Progenitor cell of endocrine pancreas (in vitro differentiated cells): ENCODE data around the gene WDR7. TPM values are rescaled to one million over a fixed set of nuclear protein-coding genes. Genes with fewer than 3 reads are reported as not detected.

ENCODE experiments used
- DNase-seq: peaks from one replicate; pipeline ENCODE4 v3.0.0; 2021; ENCODE audit warnings: low spot score; ENCODE audit not compliant: unreplicated experiment
- H3K27ac Mint-ChIP-seq: 2 replicates; pipeline ENCODE4 v1.8.0; 2021; ENCODE audit warnings: mild to moderate bottlenecking, moderate library complexity, mixed read lengths
- H3K27me3 Mint-ChIP-seq: 2 replicates; pipeline ENCODE4 v1.8.0; 2021; ENCODE audit warnings: mixed read lengths
- H3K36me3 Mint-ChIP-seq: 2 replicates; pipeline ENCODE4 v1.8.0; 2022; ENCODE audit warnings: mixed read lengths; ENCODE audit not compliant: insufficient read depth
- H3K4me1 Mint-ChIP-seq: 2 replicates; pipeline ENCODE4 v1.8.0; 2021; ENCODE audit warnings: low read depth, mixed read lengths
- H3K4me3 Mint-ChIP-seq: 2 replicates; pipeline ENCODE4 v1.8.0; 2021; ENCODE audit warnings: low read depth, mild to moderate bottlenecking, moderate library complexity, mixed read lengths
- H3K9me3 Mint-ChIP-seq: 2 replicates; pipeline ENCODE4 v1.8.0; 2021; ENCODE audit warnings: low read depth, mixed read lengths
- CTCF ChIP-seq: fragments of 200-600 bp; sonication (generic); IDR thresholded peaks from one replicate; pipeline ENCODE4 v1.5.0; 2021; ENCODE audit warnings: antibody characterized with exemption, mild to moderate bottlenecking; ENCODE audit not compliant: unreplicated experiment
- total RNA-seq: library from RNA; stranded (reverse); gene quantifications from 2 replicates; pipeline ENCODE4 v1.2.1, GENCODE V29; 2021

The WDR7 gene
- total RNA-seq, 1 donor from 2014 or later, result 23.2 TPM

- no peak for DNase-seq
- no peaks in the 10 kb centered on the region for H3K9me3 Mint-ChIP-seq
- no peak overlapping the region for H3K27ac Mint-ChIP-seq
- H3K4me1 Mint-ChIP-seq, result peaks cover 15% of the 10 kb centered on the region
- no peaks in the 10 kb centered on the region for H3K27me3 Mint-ChIP-seq
- no peaks in the 10 kb centered on the region for H3K36me3 Mint-ChIP-seq
- H3K4me3 Mint-ChIP-seq, result no peak overlapping the region
- no peak for TF ChIP-seq CTCF
Observed at GRCh38 chr18:57077786-57078552, 426.8 kb downstream of the WDR7 start.

DNA sequence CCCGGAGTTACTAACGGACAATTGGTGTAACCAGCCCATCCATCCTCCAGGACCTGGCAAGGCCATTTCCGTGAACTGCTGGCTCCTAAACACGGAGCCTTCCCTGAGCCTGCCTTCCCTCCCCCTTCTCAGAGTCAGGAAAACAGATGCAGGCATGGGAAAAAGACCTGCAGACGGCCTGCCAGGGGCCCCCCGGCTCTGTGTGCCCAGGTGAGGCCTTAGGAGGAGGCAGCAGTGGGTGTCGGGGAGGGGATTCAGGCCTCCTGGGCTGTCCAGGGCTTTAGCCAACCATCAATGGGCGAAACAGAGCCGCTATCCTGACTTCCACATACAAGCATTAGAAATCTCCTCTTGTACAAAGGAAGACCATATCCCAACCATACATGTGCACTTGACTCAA is 427.5 kb downstream of the WDR7 start:
- Mint-ChIP-seq H3K27ac (peak overlapping the region; percentile 85), H3K36me3 (no peaks in the 10 kb centered on the region), H3K4me1 (peaks cover 15% of the 10 kb centered on the region), H3K4me3 (no peak overlapping the region), H3K27me3 (no peaks in the 10 kb centered on the region), H3K9me3 (no peaks in the 10 kb centered on the region)
- TF ChIP-seq CTCF, result no peak
- no peak for DNase-seq

DNA sequence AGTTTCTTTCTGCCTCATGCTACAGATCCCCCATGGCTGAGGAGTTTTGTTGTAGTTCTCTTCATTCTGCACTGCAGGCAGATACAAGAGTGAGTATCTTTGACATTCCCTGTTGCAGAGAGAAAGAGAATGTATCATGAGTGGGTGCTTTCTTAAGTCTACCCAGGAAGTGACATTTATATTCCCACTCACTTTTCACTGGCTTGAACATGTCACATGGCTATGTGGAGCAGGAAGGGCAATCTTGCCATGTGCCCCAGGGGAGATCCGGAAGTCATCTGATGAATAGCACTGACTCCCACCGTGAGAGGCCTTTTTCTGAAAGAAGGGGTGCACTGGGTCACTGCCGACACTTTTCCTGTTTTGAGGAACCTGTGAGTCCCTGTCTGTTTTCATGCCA is 429.3 kb downstream of the WDR7 start:
- Mint-ChIP-seq H3K27ac (no peak overlapping the region), H3K4me3 (no peak overlapping the region), H3K9me3 (peaks cover 2% of the 10 kb centered on the region), H3K4me1 (peaks cover 19% of the 10 kb centered on the region), H3K27me3 (peaks cover 3% of the 10 kb centered on the region), H3K36me3 (peaks cover 2% of the 10 kb centered on the region)
- DNase-seq, result no peak
- TF ChIP-seq CTCF, result no peak

- Mint-ChIP-seq H3K9me3 (peaks cover 2% of the 10 kb centered on the region), H3K27me3 (peaks cover 3% of the 10 kb centered on the region), H3K27ac (no peak overlapping the region), H3K36me3 (peaks cover 2% of the 10 kb centered on the region), H3K4me1 (peaks cover 19% of the 10 kb centered on the region), H3K4me3 (no peak overlapping the region)
- no peak for DNase-seq
- TF ChIP-seq CTCF, result no peak
Observed at GRCh38 chr18:57081899-57082298, 430.7 kb downstream of the WDR7 start.

- H3K27ac Mint-ChIP-seq, result no peak overlapping the region
- peaks cover 2% of the 10 kb centered on the region for H3K36me3 Mint-ChIP-seq
- H3K9me3 Mint-ChIP-seq, result peaks cover 2% of the 10 kb centered on the region
- TF ChIP-seq CTCF, result no peak
- H3K4me3 Mint-ChIP-seq, result no peak overlapping the region
- H3K27me3 Mint-ChIP-seq, result peaks cover 3% of the 10 kb centered on the region
- DNase-seq, result no peak
- H3K4me1 Mint-ChIP-seq, result peaks cover 19% of the 10 kb centered on the region
Observed at GRCh38 chr18:57083485-57083884, 432.3 kb downstream of the WDR7 start.
